T-cell (primary cell): Measurements from ENCODE around the gene KSR1. TPM values are rescaled to one million over a fixed set of nuclear protein-coding genes. Genes with fewer than 3 reads are reported as not detected.

Experiments used
- ATAC-seq, 4 experiments: fragments of 200-7000 bp in 3 of 4; fragments of 150-1000 bp in 1 of 4; cut with Tn5 transposase; replicated peaks in 1 of 4; 1 replicate in 3 of 4; 2 replicates in 1 of 4; pipeline ENCODE4 v1.10.0; 2021; ENCODE audit warnings: moderate library complexity in 3 of 4, mild to moderate bottlenecking in 2 of 4, moderate number of reproducible peaks in 1 of 4
- CTCF ChIA-PET, 2 donors: fragments of 300-600 bp; sonication (Branson Sonifier 250); formaldehyde crosslinking; loops; one replicate each; lab custom pipeline; 2022; ENCODE audit warnings: antibody characterized with exemption in 2 of 2; lab: Charles Lee
- POLR2A ChIA-PET, 2 donors: fragments of 300-600 bp; sonication (Branson Sonifier 250); formaldehyde crosslinking; loops; one replicate each; lab custom pipeline; 2022; ENCODE audit warnings: antibody characterized with exemption in 2 of 2; lab: Charles Lee
- DNase-seq, 35 experiments: peaks; one replicate each; pipeline versions ENCODE4 v3.0.0 to v3.0.0-alpha.2; 2013 to 2023
- H3K27ac ChIP-seq: one replicate; pipeline ENCODE4 v1.5.1; 2013; ENCODE audit warnings: low read length
- H3K27me3 ChIP-seq, 2 experiments: replicated peaks in 1 of 2; 1 replicate in 1 of 2; 2 replicates in 1 of 2; pipeline versions ENCODE4 v1.6.1 to v1.7.0; 2013; ENCODE audit warnings: low read length in 1 of 2, mixed read lengths in 1 of 2; ENCODE audit not compliant: control insufficient read depth in 2 of 2, insufficient read depth in 2 of 2; ENCODE audit errors: extremely low read depth in 1 of 2
- H3K36me3 ChIP-seq, 2 donors: 1 replicate in 1 of 2; 2 replicates in 1 of 2; pipeline versions ENCODE4 v1.6.1 to v1.7.0; 2013; ENCODE audit warnings: low read length in 1 of 2; ENCODE audit not compliant: control insufficient read depth in 2 of 2, insufficient read depth in 1 of 2; ENCODE audit errors: extremely low read depth in 1 of 2
- H3K4me1 ChIP-seq, 2 experiments: 1 replicate in 1 of 2; 2 replicates in 1 of 2; pipeline versions ENCODE4 v1.6.1 to v1.7.0; 2013; ENCODE audit warnings: low read length in 2 of 2, mixed read lengths in 1 of 2; ENCODE audit not compliant: insufficient read depth in 2 of 2, control insufficient read depth in 1 of 2; ENCODE audit errors: extremely low read depth in 1 of 2
- H3K4me3 ChIP-seq, 2 donors: 1 replicate in 1 of 2; 2 replicates in 1 of 2; pipeline versions ENCODE4 v1.5.1 to v1.7.0; 2013; ENCODE audit warnings: mild to moderate bottlenecking in 2 of 2, low read length in 1 of 2, moderate library complexity in 1 of 2; ENCODE audit not compliant: control insufficient read depth in 1 of 2; ENCODE audit errors: extremely low read depth in 1 of 2
- H3K9me3 ChIP-seq: 2 replicates; pipeline ENCODE4 v1.7.0; 2013
- H3K27ac Mint-ChIP-seq, 2 donors: one replicate each; pipeline ENCODE4 v1.8.0; 2020 to 2021; ENCODE audit warnings: mild to moderate bottlenecking in 2 of 2, mixed read lengths in 2 of 2
- H3K27me3 Mint-ChIP-seq, 2 donors: one replicate each; pipeline ENCODE4 v1.8.0; 2021 to 2022; ENCODE audit warnings: mixed read lengths in 2 of 2
- H3K36me3 Mint-ChIP-seq: one replicate; pipeline ENCODE4 v1.8.0; 2021; ENCODE audit warnings: mixed read lengths
- H3K4me1 Mint-ChIP-seq, 3 donors: one replicate each; pipeline ENCODE4 v1.8.0; 2020 to 2022; ENCODE audit warnings: mixed read lengths in 3 of 3, mild to moderate bottlenecking in 1 of 3
- H3K4me3 Mint-ChIP-seq, 3 donors: one replicate each; pipeline ENCODE4 v1.8.0; 2020 to 2022; ENCODE audit warnings: mild to moderate bottlenecking in 3 of 3, mixed read lengths in 3 of 3, moderate library complexity in 3 of 3
- H3K9me3 Mint-ChIP-seq, 3 donors: one replicate each; pipeline ENCODE4 v1.8.0; 2020 to 2022; ENCODE audit warnings: mixed read lengths in 3 of 3
- WGBS: methylation state at CpG from one replicate; pipeline ENCODE4 v1.1.5; 2013; ENCODE audit warnings: missing lambda C conversion rate; ENCODE audit not compliant: insufficient coverage; 5-methylcytosine and 5-hydroxymethylcytosine counted together
- total RNA-seq, 35 experiments: library from RNA in 6 of 35; stranded (reverse) in 6 of 35; fragments of 120-200 nt in 1 of 35; gene quantifications; one replicate each; pipeline versions ENCODE4 v1.2.1 to v1.2.4 and lab custom pipeline; 2013 to 2026

KSR1 gene
- total RNA-seq, 5 donors from 2014 or later (not counting 1 experiment from before 2014, with no cell fraction given) = 26.8 to 35.8 (median 27.6) TPM

DNA sequence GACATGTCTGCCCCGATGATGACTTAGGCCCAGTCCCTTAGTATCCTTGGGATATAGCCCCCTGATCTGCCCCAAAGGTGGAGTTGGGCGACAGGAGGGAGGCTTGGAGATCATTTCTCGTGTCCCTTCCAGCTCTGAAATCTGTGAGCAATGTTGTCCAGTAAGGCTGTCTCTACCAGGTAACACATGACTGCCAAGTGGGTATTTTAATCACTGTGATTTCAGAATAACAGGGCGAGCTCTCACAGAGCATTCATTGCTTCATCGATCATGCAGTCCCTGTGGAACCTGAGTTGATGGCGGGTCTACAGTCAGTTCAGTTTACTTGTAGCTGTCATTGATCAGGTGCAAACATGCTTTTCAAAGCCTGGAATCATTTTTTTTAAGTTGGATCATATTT lies 39.2 kb downstream of the KSR1 start:
- H3K27ac Mint-ChIP-seq = no peak overlapping the region
- H3K4me3 Mint-ChIP-seq = no peak overlapping the region
- H3K27me3 ChIP-seq = no peaks in the 10 kb centered on the region
- H3K9me3 Mint-ChIP-seq = peaks cover 0 to 6% (median 4%) of the 10 kb centered on the region in 3 donors
- 87% methylated on average over 6 of the region's 6 CpGs for WGBS
- no peaks in the 10 kb centered on the region for H3K4me1 ChIP-seq
- ChIA-PET POLR2A (no interaction called here), CTCF (no interaction called here)
- H3K4me1 Mint-ChIP-seq = no peaks in the 10 kb centered on the region
- ATAC-seq (no peak), DNase-seq (no peak)
- H3K9me3 ChIP-seq = no peaks in the 10 kb centered on the region
- no peak overlapping the region for H3K4me3 ChIP-seq
- H3K36me3 ChIP-seq = peaks cover 0 to 3% of the 10 kb centered on the region in 2 donors
- H3K27me3 Mint-ChIP-seq = no peaks in the 10 kb centered on the region
- no peak overlapping the region for H3K27ac ChIP-seq
- H3K36me3 Mint-ChIP-seq = peaks cover 14% of the 10 kb centered on the region

DNA sequence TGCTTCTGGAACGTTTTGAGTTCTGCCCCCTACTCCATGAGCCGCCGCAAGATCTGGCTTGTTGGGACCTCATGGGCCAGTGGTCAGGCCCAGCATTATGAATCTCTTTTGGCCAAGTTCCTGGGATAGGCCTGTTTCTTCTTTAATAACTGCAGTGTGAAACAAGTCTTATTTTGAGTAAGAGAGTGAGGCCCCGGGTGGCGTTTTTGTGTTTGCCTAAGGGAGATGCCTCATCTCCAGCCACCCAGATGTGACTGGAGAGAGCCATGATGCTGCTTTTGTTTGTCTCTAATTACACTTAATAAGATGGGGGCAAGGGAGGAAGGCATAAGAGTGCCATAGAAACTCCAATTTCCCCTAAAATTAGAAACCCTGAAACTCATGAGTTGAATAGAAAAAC lies 39.8 kb downstream of the KSR1 start:
- ATAC-seq = no peak
- POLR2A ChIA-PET = no interaction called here
- Mint-ChIP-seq H3K27me3 (no peaks in the 10 kb centered on the region), H3K4me3 (no peak overlapping the region), H3K4me1 (no peaks in the 10 kb centered on the region), H3K27ac (no peak overlapping the region), H3K36me3 (peaks cover 19% of the 10 kb centered on the region), H3K9me3 (peaks cover 4 to 11% (median 4%) of the 10 kb centered on the region in 3 donors)
- Histone ChIP-seq H3K4me1 (no peaks in the 10 kb centered on the region), H3K27me3 (no peaks in the 10 kb centered on the region), H3K27ac (no peak overlapping the region), H3K4me3 (no peak overlapping the region), H3K36me3 (peaks cover 0 to 3% of the 10 kb centered on the region in 2 donors), H3K9me3 (no peaks in the 10 kb centered on the region)
- CTCF ChIA-PET = no interaction called here
- WGBS = 97% methylated on average over 5 of the region's 5 CpGs
- DNase-seq = no peak

DNA sequence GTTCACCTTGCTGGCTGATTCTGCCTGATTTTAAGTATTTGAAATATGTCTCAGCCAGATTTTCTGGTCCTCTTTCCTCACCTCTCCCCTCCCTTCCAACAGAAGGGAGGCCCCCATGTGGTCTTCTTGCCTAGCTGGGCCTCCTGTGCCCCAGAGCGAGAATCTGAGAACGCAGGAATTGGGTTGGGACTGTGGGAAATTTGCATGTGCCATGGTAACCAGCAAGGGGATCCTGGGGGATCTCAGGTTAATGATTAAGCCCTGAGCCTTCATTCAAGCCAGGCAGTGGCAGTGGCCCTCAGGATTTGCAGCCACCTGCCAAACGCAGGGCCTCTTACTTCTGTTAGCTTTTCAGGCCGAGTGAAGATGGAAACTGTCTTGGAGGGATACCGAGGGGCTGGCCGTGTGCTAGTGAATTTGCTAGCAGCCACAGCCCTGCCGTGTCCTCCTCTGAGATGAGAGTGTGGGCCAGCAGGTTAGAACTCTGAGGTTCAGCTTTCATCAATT lies 40.2 kb downstream of the KSR1 start:
- H3K4me3 Mint-ChIP-seq = no peak overlapping the region
- 92% methylated on average over 7 of the region's 7 CpGs for WGBS
- Histone ChIP-seq H3K27ac (no peak overlapping the region), H3K4me1 (no peaks in the 10 kb centered on the region), H3K9me3 (no peaks in the 10 kb centered on the region), H3K36me3 (peaks cover 0 to 3% of the 10 kb centered on the region in 2 donors), H3K4me3 (no peak overlapping the region), H3K27me3 (no peaks in the 10 kb centered on the region)
- H3K9me3 Mint-ChIP-seq = peaks cover 4 to 11% (median 4%) of the 10 kb centered on the region in 3 donors
- ATAC-seq (no peak), DNase-seq (no peak)
- POLR2A ChIA-PET = no interaction called here
- no peaks in the 10 kb centered on the region for H3K27me3 Mint-ChIP-seq
- H3K27ac Mint-ChIP-seq = no peak overlapping the region
- H3K36me3 Mint-ChIP-seq = peaks cover 19% of the 10 kb centered on the region
- CTCF ChIA-PET = interaction anchor here in 1 of 2 donors (0.9 kb wide), 1 partner anchor 29 kb away, joined by 3 read pairs; no protein-coding TSS in a partner anchor
- H3K4me1 Mint-ChIP-seq = no peaks in the 10 kb centered on the region

GRCh38 chr17:27496971-27497370 lies 40.7 kb downstream of the KSR1 start:
- Mint-ChIP-seq H3K27ac (no peak overlapping the region), H3K9me3 (peaks cover 4 to 11% (median 8%) of the 10 kb centered on the region in 3 donors), H3K36me3 (peaks cover 24% of the 10 kb centered on the region), H3K4me3 (no peak overlapping the region), H3K4me1 (no peaks in the 10 kb centered on the region), H3K27me3 (no peaks in the 10 kb centered on the region)
- no peaks in the 10 kb centered on the region for H3K27me3 ChIP-seq
- H3K4me3 ChIP-seq = no peak overlapping the region
- ChIA-PET POLR2A (no interaction called here), CTCF (interaction anchor here (0.6 to 0.9 kb wide), 2 partner anchors 29 to 57 kb away, joined by 3 read pairs; no protein-coding TSS in a partner anchor)
- no peaks in the 10 kb centered on the region for H3K9me3 ChIP-seq
- ATAC-seq (no peak), DNase-seq (no peak)
- H3K36me3 ChIP-seq = peaks cover 0 to 3% of the 10 kb centered on the region in 2 donors
- no CpG with 5 or more reads among the region's 9 CpGs for WGBS
- H3K4me1 ChIP-seq = no peaks in the 10 kb centered on the region
- no peak overlapping the region for H3K27ac ChIP-seq

- no peak overlapping the region for H3K27ac ChIP-seq
- 100% methylated on average over 1 of the region's 5 CpGs for WGBS
- peaks cover 28% of the 10 kb centered on the region for H3K36me3 Mint-ChIP-seq
- no peak for ATAC-seq
- H3K4me3 ChIP-seq = no peak overlapping the region
- ChIA-PET POLR2A (no interaction called here), CTCF (interaction anchor here (0.6 to 0.9 kb wide), 2 partner anchors 28 to 56 kb away, joined by 3 read pairs; no protein-coding TSS in a partner anchor)
- H3K27ac Mint-ChIP-seq = no peak overlapping the region
- no peaks in the 10 kb centered on the region for H3K27me3 ChIP-seq
- no peaks in the 10 kb centered on the region for H3K27me3 Mint-ChIP-seq
- H3K4me1 Mint-ChIP-seq = no peaks in the 10 kb centered on the region
- H3K9me3 ChIP-seq = no peaks in the 10 kb centered on the region
- DNase-seq = no peak
- H3K4me1 ChIP-seq = no peaks in the 10 kb centered on the region
- no peak overlapping the region for H3K4me3 Mint-ChIP-seq
- H3K9me3 Mint-ChIP-seq = peaks cover 4 to 11% (median 8%) of the 10 kb centered on the region in 3 donors
- no peaks in the 10 kb centered on the region for H3K36me3 ChIP-seq
Observed at GRCh38 chr17:27497696-27498095, 41.4 kb downstream of the KSR1 start.

- DNase-seq (no peak), ATAC-seq (no peak)
- H3K36me3 Mint-ChIP-seq = peaks cover 32% of the 10 kb centered on the region
- Histone ChIP-seq H3K27ac (no peak overlapping the region), H3K27me3 (no peaks in the 10 kb centered on the region), H3K36me3 (no peaks in the 10 kb centered on the region), H3K4me3 (no peak overlapping the region), H3K4me1 (no peaks in the 10 kb centered on the region), H3K9me3 (no peaks in the 10 kb centered on the region)
- H3K9me3 Mint-ChIP-seq = peaks cover 4 to 11% (median 8%) of the 10 kb centered on the region in 3 donors
- H3K27ac Mint-ChIP-seq = no peak overlapping the region
- ChIA-PET POLR2A (interaction anchor here in 1 of 2 donors (0.7 kb wide), 1 partner anchor 25 kb away, joined by 4 read pairs; no protein-coding TSS in a partner anchor), CTCF (interaction anchor here in 1 of 2 donors (0.8 kb wide), 1 partner anchor 104 kb away, joined by 4 read pairs; no protein-coding TSS in a partner anchor)
- H3K4me1 Mint-ChIP-seq = peaks cover 0 to 4% (median 3%) of the 10 kb centered on the region in 3 donors
- 98% methylated on average over 7 of the region's 8 CpGs for WGBS
- no peak overlapping the region for H3K4me3 Mint-ChIP-seq
- no peaks in the 10 kb centered on the region for H3K27me3 Mint-ChIP-seq
Observed at GRCh38 chr17:27498615-27499309, 42.5 kb downstream of the KSR1 start.
